NCI-H345 treated with DMSO at 0.1 percent for 48 hours (cell line): Measurements from ENCODE around the gene PIK3C3.

Source experiments
- DNase-seq: peaks from one replicate; lab custom pipeline; 2025; ENCODE audit not compliant: unreplicated experiment; lab: John Stamatoyannopoulos, UW

The PIK3C3 gene

DNA sequence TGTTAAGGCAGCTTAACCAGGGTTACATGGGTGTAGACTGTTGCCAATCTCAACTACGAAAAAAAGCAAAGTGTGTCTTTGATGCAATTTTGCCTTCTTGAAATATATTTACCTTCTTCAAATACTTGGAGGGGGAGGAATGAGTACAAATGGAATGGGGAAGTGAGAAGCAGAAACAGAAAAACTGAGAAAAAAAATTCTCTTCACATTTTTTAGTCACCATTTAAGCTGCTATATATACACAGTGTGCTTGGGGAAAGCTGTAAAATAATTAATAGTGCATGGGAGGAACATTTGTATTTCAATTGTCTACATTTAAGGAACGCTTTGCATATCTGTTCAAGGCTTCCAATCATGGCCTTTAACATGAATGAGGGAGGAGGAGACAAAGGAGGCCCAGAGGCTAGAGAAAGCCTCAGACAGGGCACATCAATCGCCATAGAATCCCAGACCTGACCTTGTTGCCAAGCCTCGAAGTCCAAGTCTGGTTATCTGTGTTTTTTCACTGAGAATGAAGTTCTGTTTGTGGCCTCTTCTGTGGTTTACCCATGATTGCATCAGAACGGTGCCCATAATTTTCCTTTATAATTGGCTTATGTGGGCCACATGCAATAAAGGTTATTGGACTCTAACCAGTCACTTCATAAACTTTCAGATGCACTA is 158.6 kb downstream of the PIK3C3 start:
- no peak for DNase-seq

DNA sequence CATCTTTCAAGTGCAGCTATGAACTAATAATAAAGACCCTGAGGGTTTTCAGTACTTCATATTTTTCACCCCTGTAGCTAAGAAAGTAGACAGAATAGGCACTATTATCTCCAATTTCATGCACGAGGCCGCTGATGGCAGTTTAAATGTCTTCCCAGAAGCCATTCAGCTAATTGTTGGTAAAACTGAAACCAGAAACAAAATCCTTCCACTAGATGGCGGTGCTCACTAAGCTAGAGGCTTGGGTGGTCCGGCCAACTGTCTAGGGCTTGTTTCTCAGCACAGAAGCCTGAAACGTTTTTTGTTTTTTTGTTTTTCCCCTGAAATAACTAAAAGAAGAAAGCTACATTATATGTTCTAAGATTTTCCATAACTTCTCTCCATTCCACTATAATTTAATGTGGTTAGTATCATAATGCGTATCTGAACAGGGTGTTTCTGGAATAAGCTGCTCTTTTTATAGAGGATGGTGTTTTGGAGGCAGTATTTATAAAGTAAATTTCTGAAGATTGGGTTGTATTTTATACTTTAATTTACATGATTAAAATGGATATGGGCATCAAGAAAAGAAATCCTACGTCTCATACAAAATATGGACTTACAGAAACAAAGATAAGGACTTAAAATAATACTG is 159.4 kb downstream of the PIK3C3 start:
- peak; percentile 34 for DNase-seq

DNA sequence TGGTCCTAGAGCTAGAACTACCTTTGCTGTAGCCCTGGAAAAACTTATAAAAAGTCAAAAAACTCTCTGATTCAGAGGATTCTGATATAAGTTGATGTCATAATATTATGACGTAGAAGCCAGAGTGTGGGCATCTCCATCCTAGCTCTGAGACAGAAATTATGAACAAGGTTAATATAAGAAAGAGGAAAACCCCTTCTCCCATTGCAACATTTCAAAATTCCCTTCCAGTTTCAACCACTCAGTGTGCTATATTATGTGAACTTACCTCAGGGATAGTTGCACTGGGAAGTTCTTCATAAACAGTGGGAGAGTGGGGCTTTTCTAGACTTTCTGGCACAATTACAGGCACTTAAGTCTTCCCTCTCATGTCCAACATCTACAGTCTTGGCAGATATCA is 171.6 kb downstream of the PIK3C3 start:
- DNase-seq, result no peak

DNA sequence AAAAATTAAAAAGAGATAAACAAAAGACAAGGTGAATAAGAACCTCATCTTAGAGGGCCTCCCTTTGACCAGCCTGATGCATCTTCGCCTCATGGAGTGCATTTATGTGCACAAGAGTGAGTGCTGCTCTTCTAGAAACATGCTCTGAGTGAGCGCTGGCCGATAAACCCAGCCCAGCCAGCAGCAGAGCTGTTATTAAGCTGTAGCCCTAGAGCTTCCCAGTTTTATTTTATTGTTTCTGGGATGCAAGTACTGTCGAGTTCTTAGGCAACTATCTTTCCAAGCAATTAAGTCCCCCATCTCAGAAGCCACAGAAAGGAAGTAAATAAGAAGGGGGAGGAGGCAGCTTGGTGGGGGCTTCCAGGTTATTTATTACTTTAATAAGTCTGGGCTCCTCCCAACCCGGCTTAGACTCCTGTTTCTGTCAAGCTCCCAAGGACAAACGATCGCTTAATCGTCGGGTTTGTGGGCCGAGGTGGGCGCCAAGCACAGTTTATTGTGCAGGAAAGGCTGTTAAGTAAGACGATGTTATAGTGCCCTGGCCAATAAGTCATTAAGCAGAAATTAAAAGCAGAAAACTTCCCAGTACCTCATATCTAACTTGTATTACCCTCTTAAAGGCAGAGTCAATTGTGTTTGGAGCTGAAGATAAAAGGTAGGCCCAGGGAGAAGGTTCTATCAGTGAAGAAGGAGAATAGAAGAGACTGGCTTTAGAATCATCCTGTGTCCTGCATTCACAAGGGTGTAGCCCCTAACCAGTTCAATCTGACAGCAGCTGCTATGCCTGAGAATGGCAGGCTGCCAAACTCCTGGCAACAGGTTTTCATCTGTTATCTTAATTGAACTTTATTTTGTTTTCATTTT is 176.3 kb downstream of the PIK3C3 start:
- DNase-seq, result no peak

DNA sequence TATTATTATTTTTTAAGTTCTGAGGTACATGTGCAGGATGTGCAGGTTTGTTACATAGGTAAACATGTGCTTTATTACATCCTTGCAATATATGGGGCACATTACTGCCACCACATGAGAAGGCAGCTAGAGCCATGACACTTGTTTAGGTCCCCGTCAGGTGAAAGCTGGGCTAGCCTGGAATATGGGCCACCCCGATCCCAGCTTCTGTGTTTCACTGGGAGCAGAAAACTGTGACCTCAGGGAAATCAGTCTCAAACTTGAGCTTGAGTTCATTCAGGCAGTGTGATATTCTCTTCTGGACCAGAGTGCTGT is 176.9 kb downstream of the PIK3C3 start:
- no peak for DNase-seq
